ENCODE data around the gene CFAP65.

DNA sequence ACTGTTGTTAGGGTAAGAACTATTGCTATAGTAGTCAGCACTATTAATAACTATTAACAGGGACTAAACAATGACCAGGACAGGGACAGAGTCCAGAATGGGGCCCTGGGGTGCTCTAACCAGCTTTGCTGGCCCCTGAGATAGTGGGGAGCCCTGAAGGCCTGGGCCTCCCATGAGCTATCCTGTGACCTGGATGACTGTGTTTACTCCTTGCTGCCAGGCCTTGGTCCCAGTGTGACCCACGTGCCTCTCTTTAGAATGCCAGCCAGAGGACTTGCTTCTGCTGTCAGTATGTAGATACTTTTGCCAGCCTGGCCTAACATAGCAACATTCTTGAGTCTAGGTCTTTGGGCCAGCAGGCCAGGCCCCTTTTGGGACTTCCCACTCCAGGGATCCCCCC is 70.4 kb downstream of the CFAP65 start:
- TF ChIP-seq, protein P1, sequence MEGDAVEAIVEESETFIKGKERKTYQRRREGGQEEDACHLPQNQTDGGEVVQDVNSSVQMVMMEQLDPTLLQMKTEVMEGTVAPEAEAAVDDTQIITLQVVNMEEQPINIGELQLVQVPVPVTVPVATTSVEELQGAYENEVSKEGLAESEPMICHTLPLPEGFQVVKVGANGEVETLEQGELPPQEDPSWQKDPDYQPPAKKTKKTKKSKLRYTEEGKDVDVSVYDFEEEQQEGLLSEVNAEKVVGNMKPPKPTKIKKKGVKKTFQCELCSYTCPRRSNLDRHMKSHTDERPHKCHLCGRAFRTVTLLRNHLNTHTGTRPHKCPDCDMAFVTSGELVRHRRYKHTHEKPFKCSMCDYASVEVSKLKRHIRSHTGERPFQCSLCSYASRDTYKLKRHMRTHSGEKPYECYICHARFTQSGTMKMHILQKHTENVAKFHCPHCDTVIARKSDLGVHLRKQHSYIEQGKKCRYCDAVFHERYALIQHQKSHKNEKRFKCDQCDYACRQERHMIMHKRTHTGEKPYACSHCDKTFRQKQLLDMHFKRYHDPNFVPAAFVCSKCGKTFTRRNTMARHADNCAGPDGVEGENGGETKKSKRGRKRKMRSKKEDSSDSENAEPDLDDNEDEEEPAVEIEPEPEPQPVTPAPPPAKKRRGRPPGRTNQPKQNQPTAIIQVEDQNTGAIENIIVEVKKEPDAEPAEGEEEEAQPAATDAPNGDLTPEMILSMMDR (IDR thresholded peaks at IDR 0.05): no peak
- TF ChIP-seq EZH2 (IDR thresholded peaks at IDR 0.05) (no peak), EZH2phosphoT487 (IDR thresholded peaks at IDR 0.05) (no peak)

Data from neural progenitor cell (in vitro differentiated cells).